Measurements from ENCODE around the gene CREM.

- TF ChIP-seq CTCF (IDR thresholded peaks at IDR 0.05; ENCODE audit: insufficient read depth, low read length) (no peak), POLR2AphosphoS5 (IDR thresholded peaks at IDR 0.05; ENCODE audit: low read depth) (no peak), GABPA (IDR thresholded peaks at IDR 0.05; ENCODE audit: low read depth) (no peak), REST (IDR thresholded peaks at IDR 0.05; ENCODE audit: insufficient replicate concordance, low read depth) (no peak), SPI1 (IDR thresholded peaks at IDR 0.05; ENCODE audit: borderline replicate concordance, low read depth) (no peak)
Observed at GRCh38 chr10:35215107-35215506, 88.5 kb downstream of the CREM start.
